A172 (cell line): ENCODE measurements around the gene FUT6. TPM values are rescaled to one million over a fixed set of nuclear protein-coding genes. Genes with fewer than 3 reads are reported as not detected.
"Not testable (repeated sequence)": the region's sequence is repeated elsewhere in the genome, so short reads cannot be mapped to it uniquely, and the experiment has no call there.

Experiments used
- DNase-seq: peaks from one replicate; pipeline ENCODE4 v3.0.0-alpha.2; 2015; ENCODE audit warnings: low spot score
- total RNA-seq: library from RNA; depleted of rRNA; stranded (reverse); fragments of >200 nt; shearing (Covaris generic); gene quantifications from 2 replicates; pipeline ENCODE4 v1.2.3, GENCODE V29; 2014; rRNA removed

Gene FUT6
- total RNA-seq, 1 experiment from 2014 or later, result not detected

DNA sequence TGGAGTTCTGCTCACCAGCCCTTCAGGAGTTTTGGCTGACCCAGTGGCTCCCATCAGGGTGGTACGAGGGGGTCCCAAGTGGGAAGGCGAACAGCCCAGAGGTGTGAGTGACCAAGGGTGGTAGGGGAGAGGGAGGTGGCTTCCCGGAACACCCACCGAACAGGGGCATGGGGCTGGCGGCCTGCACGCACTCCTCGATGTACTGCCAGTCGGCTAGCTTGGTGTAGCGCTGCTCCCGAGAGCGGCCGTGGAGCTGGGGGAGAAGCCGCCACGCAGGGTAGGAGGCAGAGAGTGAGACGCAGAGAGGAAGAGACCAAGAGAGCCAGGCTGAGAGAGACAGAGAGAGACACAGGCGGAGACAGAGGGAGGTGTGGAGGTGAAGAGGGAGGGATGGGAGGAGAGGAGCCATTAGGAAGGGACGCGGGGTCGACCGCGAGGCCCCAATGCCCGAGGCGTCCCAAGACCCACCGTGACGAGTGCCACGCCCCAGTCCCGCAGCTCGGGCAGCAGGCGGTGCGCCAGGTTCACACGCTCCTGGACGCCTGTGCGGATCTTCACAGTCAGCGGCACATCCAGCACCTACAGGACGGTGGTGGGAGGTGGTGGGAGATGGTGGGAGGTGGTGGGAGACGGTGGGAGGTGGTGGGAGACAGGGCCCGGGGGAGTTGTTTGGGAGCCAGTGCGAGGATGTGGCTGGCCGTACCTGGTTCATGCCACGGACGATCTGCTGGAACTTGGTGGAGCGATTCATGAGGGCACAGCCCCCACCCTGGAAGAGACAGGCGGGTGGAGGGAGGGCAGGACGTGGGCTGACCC lies 52.7 kb downstream of the FUT6 start:
- DNase-seq, result no peak

DNA sequence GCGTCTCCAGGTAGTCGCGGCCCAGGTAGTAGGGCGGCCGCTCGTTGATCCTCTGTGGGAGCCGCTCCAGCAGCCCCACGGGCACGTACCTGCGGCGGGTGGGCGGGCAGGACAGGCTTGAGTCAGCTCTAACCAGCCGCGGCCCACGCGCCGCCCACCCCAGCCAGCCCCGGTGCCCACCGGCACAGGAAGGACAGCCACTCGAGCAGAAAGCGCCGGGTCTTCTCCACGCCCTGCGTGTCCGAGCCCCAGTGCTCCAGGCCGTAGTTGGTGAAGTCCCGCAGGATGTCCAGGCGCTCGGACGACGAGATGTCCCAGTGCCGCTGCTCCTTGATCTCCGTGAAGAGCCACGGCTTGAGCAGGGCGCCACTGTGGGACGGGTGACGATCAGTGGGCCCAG lies 54.1 kb downstream of the FUT6 start:
- DNase-seq, result no peak

- DNase-seq, result no peak
These were observed 54.8 kb downstream of the FUT6 start, which contains the start of gene PRR22 for GRCh38 chr19:5784581-5785147. Gene PRR22, minus strand, starts transcription at chr19:5784746. Its CDS starts 86 bp downstream, at chr19:5784660.

DNA sequence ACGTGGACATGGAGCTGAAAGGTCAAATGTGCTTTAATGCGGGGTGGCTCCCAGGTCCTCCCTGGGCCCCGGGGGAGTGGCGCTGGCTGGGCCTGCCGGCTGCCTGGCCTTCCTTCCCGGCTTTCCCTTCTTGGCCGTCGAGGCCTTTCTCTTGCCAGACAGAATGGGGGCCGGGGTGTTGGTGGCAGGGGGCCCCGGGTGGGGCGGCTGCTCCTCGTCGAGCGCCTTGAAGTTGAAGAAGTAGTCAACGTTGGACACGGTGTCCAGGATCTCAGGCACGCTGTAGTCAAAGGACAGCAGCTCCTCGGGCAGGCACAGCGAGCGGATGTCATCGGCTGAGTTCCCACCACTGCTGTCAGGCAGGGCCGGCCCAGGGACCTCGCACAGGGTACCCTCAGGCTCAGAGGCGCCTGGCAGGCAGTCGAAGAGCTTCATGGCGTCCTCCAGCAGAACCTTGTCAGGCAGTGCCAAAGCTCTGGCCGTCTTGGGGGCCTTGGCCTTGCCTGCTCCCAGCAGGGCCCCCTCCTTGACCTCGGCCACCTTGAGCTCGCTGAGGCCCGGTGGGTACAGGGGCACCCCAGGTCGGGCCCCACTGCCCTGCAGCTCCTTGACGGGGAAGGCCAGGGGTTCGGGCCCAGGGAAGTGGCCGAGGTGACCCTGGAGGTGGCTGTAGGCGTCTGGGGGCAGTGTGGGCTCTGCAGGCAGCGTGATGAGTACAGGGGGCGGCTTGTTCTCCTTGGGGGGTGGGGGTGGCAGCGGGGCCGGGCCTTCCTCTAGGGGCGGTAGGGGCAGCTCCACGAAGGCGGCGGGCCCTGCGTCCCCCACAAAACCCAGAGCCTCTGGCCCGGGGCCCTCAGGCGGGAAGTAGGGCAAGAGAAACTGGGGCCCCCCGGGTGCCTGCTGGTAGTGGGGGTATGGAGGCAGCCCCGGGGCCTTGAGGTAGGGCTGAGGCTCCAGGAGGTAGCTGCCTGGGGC lies 56.3 kb downstream of the FUT6 start:
- DNase-seq, result no peak

GRCh38 chr19:5782322-5782721 lies 57.2 kb downstream of the FUT6 start:
- no peak for DNase-seq

- not testable (repeated sequence) for DNase-seq
These were observed 58.6 kb downstream of the FUT6 start for GRCh38 chr19:5780916-5781315.

Other genes with a start within 250 kb of the FUT6 start
- 18.5 and 22.4 TPM in 2 replicates for gene SAFB2, start 216.9 kb downstream of the FUT6 start, total RNA-seq
- gene SAFB, start 216.6 kb downstream of the FUT6 start, total RNA-seq, result 25.7 and 31.5 TPM in 2 replicates
- gene MICOS13, start 159.2 kb downstream of the FUT6 start, total RNA-seq, result 49.6 and 81.0 TPM in 2 replicates
- gene HSD11B1L, start 158.7 kb downstream of the FUT6 start, total RNA-seq, result 24.1 and 58.4 TPM in 2 replicates
- gene RPL36, start 149.4 kb downstream of the FUT6 start, total RNA-seq, result 782 and 864 TPM in 2 replicates
- gene LONP1, start 119.6 kb downstream of the FUT6 start, total RNA-seq, result 120 and 153 TPM in 2 replicates
- not detected in 2 replicates for gene CATSPERD, start 119.1 kb downstream of the FUT6 start, total RNA-seq
- gene PRR22, start 55.0 kb downstream of the FUT6 start, total RNA-seq, result 0.41 and 2.0 TPM in 2 replicates
- gene DUS3L, start 48.5 kb downstream of the FUT6 start, total RNA-seq, result 56.0 and 76.7 TPM in 2 replicates
- 1.4 TPM in 1 of 2 replicates, not detected in the other for gene NRTN, start 34.6 kb downstream of the FUT6 start, total RNA-seq
- not detected in 2 replicates for gene FUT3, start 11.7 kb upstream of the FUT6 start, total RNA-seq
- not detected in 2 replicates for gene FUT5, start 30.8 kb upstream of the FUT6 start, total RNA-seq
- gene NDUFA11, start 64.1 kb upstream of the FUT6 start, total RNA-seq, result 208 and 242 TPM in 2 replicates
- 3.0 and 3.2 TPM in 2 replicates for gene VMAC, start 65.2 kb upstream of the FUT6 start, total RNA-seq
- gene CAPS, start 74.6 kb upstream of the FUT6 start, total RNA-seq, result 12.0 and 15.0 TPM in 2 replicates
- 88.2 and 89.7 TPM in 2 replicates for gene RANBP3, start 138.4 kb upstream of the FUT6 start, total RNA-seq